ENCODE measurements around the gene EIF2S1.
"Not testable (repeated sequence)": the region's sequence is repeated elsewhere in the genome, so short reads cannot be mapped to it uniquely, and the experiment has no call there.

DNA sequence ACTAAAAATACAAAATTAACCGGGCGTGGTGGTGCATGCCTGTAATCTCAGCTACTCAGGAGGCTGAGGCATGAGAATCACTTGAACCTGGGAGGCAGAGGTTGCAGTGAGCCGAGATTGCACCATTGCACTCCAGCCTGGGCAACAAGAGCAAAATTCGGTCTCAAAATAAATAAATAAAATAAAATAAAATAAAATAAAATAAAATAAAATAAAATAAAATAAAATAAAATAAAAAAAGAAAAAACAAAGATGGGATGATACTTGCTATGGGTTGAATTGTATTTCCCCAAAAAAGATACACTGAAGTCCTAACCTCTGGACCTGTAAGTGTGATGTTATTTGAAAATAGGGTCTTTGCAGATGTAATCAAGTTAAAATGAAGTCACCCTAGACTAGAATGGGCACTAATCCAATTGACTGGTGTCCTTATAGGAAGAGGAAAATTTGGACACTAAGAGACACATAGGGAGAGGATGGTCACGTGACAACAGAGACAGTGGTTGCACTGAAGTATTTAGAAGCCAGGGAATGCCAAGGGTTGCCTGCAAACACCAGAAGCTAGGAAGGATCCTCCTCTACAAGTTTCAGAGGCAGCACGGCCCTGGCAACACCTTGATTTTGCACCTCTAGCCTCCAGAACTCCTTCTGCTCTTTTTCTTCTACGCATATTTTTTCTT is 48.1 kb downstream of the EIF2S1 start:
- TF ChIP-seq POLR2A (IDR thresholded peaks at IDR 0.05; ENCODE audit: low read length); CBX2 (IDR thresholded peaks at IDR 0.05; ENCODE audit: borderline replicate concordance, low read depth); MAZ (IDR thresholded peaks at IDR 0.05; ENCODE audit: borderline replicate concordance, low read depth, low read length); KDM1A (IDR thresholded peaks at IDR 0.05; ENCODE audit: low read depth); RNF2 (IDR thresholded peaks at IDR 0.05; ENCODE audit: borderline replicate concordance, low read depth); CEBPB (IDR thresholded peaks at IDR 0.05): not testable (repeated sequence)
- TF ChIP-seq, protein P1, sequence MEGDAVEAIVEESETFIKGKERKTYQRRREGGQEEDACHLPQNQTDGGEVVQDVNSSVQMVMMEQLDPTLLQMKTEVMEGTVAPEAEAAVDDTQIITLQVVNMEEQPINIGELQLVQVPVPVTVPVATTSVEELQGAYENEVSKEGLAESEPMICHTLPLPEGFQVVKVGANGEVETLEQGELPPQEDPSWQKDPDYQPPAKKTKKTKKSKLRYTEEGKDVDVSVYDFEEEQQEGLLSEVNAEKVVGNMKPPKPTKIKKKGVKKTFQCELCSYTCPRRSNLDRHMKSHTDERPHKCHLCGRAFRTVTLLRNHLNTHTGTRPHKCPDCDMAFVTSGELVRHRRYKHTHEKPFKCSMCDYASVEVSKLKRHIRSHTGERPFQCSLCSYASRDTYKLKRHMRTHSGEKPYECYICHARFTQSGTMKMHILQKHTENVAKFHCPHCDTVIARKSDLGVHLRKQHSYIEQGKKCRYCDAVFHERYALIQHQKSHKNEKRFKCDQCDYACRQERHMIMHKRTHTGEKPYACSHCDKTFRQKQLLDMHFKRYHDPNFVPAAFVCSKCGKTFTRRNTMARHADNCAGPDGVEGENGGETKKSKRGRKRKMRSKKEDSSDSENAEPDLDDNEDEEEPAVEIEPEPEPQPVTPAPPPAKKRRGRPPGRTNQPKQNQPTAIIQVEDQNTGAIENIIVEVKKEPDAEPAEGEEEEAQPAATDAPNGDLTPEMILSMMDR (IDR thresholded peaks at IDR 0.05) = not testable (repeated sequence)
- TF ChIP-seq, protein P2, sequence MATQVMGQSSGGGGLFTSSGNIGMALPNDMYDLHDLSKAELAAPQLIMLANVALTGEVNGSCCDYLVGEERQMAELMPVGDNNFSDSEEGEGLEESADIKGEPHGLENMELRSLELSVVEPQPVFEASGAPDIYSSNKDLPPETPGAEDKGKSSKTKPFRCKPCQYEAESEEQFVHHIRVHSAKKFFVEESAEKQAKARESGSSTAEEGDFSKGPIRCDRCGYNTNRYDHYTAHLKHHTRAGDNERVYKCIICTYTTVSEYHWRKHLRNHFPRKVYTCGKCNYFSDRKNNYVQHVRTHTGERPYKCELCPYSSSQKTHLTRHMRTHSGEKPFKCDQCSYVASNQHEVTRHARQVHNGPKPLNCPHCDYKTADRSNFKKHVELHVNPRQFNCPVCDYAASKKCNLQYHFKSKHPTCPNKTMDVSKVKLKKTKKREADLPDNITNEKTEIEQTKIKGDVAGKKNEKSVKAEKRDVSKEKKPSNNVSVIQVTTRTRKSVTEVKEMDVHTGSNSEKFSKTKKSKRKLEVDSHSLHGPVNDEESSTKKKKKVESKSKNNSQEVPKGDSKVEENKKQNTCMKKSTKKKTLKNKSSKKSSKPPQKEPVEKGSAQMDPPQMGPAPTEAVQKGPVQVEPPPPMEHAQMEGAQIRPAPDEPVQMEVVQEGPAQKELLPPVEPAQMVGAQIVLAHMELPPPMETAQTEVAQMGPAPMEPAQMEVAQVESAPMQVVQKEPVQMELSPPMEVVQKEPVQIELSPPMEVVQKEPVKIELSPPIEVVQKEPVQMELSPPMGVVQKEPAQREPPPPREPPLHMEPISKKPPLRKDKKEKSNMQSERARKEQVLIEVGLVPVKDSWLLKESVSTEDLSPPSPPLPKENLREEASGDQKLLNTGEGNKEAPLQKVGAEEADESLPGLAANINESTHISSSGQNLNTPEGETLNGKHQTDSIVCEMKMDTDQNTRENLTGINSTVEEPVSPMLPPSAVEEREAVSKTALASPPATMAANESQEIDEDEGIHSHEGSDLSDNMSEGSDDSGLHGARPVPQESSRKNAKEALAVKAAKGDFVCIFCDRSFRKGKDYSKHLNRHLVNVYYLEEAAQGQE (IDR thresholded peaks at IDR 0.05) = not testable (repeated sequence)

Data from A549 (cell line).